GM12878 (cell line): ENCODE results near the gene TBKBP1. TPM values are rescaled to one million over a fixed set of nuclear protein-coding genes. Genes with fewer than 3 reads are reported as not detected.

Experiments
- ATAC-seq: fragments of 200-7000 bp; cut with Tn5 transposase; 3 replicates; pipeline ENCODE4 v1.9.1; 2020; ENCODE audit warnings: mild to moderate bottlenecking, moderate library complexity
- BruUV-seq: library from RNA; stranded (reverse); fragments of 400-500 nt; replicated peaks from 2 replicates; lab custom pipeline; 2021; lab: Mats Ljungman, UMichigan
- CTCF ChIA-PET: fragments of 300-600 bp; sonication (Branson Sonifier 250); formaldehyde crosslinking; extraction: SDS; loops from one replicate; lab custom pipeline; 2021; ENCODE audit warnings: inconsistent platforms; lab: Yijun Ruan, JAX
- POLR2A ChIA-PET: fragments of 350-600 bp; formaldehyde crosslinking; extraction: SDS; loops from one replicate; lab custom pipeline; 2021; ENCODE audit warnings: inconsistent platforms; lab: Charles Lee
- RAD21 ChIA-PET: fragments of 300-600 bp; sonication (Branson Sonifier 250); formaldehyde crosslinking; loops from one replicate; lab custom pipeline; 2023; ENCODE audit warnings: antibody characterized with exemption; ENCODE audit not compliant: unreplicated experiment; lab: Charles Lee
- SMC1A ChIA-PET: fragments of 300-600 bp; sonication (Branson Sonifier 250); formaldehyde crosslinking; loops from one replicate; lab custom pipeline; 2023; ENCODE audit not compliant: unreplicated experiment, uncharacterized antibody; lab: Charles Lee
- DNase-seq: peaks from one replicate; pipeline ENCODE4 v3.0.0-alpha.2; 2011; ENCODE audit warnings: low read depth, low spot score
- FAIRE-seq: peaks from 3 replicates; lab custom pipeline; 2011; peaks lifted over from hg19 to GRCh38; lab: Jason Lieb, UNC
- H2AFZ ChIP-seq: 2 replicates; pipeline ENCODE4 v1.6.0; 2011; ENCODE audit warnings: low read depth, low read length, control low read depth; ENCODE audit not compliant: control insufficient read depth
- H3K27ac ChIP-seq: 2 replicates; pipeline ENCODE4 v1.5.1; 2011; ENCODE audit warnings: control low read depth; ENCODE audit not compliant: control insufficient read depth, insufficient read depth
- H3K27me3 ChIP-seq, 2 experiments: replicated peaks in 1 of 2; 2 replicates each; pipeline versions ENCODE4 v1.6.0 to v1.6.1; 2011; ENCODE audit warnings: low read length in 1 of 2; ENCODE audit not compliant: control insufficient read depth in 2 of 2, insufficient read depth in 2 of 2
- H3K36me3 ChIP-seq, 2 experiments: 2 replicates each; pipeline ENCODE4 v1.5.1; 2011; ENCODE audit warnings: low read length in 1 of 2; ENCODE audit not compliant: control insufficient read depth in 2 of 2, insufficient read depth in 2 of 2
- H3K4me1 ChIP-seq: 2 replicates; pipeline ENCODE4 v1.6.1; 2011; ENCODE audit warnings: mild to moderate bottlenecking, low read length, moderate library complexity, mixed read lengths; ENCODE audit not compliant: control insufficient read depth, insufficient read depth
- H3K4me2 ChIP-seq: 2 replicates; pipeline ENCODE4 v1.6.0; 2011; ENCODE audit warnings: control low read depth; ENCODE audit not compliant: control insufficient read depth, insufficient read depth
- H3K4me3 ChIP-seq: fragments of 200-600 bp; sonication (generic); 2 replicates; pipeline ENCODE4 v1.5.1; 2016
- H3K79me2 ChIP-seq: 2 replicates; pipeline ENCODE4 v1.6.0; 2011; ENCODE audit warnings: low read length; ENCODE audit not compliant: control insufficient read depth, insufficient read depth
- H3K9ac ChIP-seq: 2 replicates; pipeline ENCODE4 v1.8.0; 2011; ENCODE audit warnings: low read length, control low read depth, mixed read lengths; ENCODE audit not compliant: control insufficient read depth, insufficient read depth
- H3K9me3 ChIP-seq: replicated peaks from 3 replicates; pipeline ENCODE4 v1.5.1; 2011; ENCODE audit warnings: mild to moderate bottlenecking, low read length; ENCODE audit not compliant: control insufficient read depth, insufficient read depth
- H4K20me1 ChIP-seq: 2 replicates; pipeline ENCODE4 v1.6.0; 2011; ENCODE audit not compliant: control insufficient read depth, insufficient read depth
- ATF7 ChIP-seq: fragments of 450-650 bp; IDR thresholded peaks from 2 replicates; pipeline ENCODE4 v1.6.1; 2016; ENCODE audit warnings: low read depth, mild to moderate bottlenecking
- POLR2A ChIP-seq: IDR thresholded peaks from 2 replicates; pipeline ENCODE4 v1.6.1; 2011; ENCODE audit warnings: low read depth, mild to moderate bottlenecking, low read length
- TCF12 ChIP-seq: IDR thresholded peaks from 2 replicates; pipeline ENCODE4 v1.6.1; 2011; ENCODE audit warnings: low read depth, mild to moderate bottlenecking, low read length
- ZNF217 ChIP-seq: fragments of 450-650 bp; IDR thresholded peaks from 2 replicates; pipeline ENCODE4 v1.6.1; 2017; ENCODE audit warnings: antibody characterized with exemption, mild to moderate bottlenecking
- WGBS: methylation state at CpG from one replicate; pipeline ENCODE4 v1.1.6; 2016; ENCODE audit warnings: low lambda C conversion rate; ENCODE audit not compliant: insufficient replicate concordance, insufficient coverage; ENCODE audit errors: missing lambda C conversion rate; 5-methylcytosine and 5-hydroxymethylcytosine counted together
- in situ Hi-C: fragments of 300-500 bp; cut with MboI; formaldehyde crosslinking; loops from 9 replicates; pipeline ENCODE4 v1.14.3; 2018; ENCODE audit warnings: mixed read lengths
- intact Hi-C: fragments of 100-400 bp; cut with micrococcal nuclease; formaldehyde crosslinking; loops from one replicate; pipeline ENCODE4 v1.14.2; 2022; ENCODE audit not compliant: unreplicated experiment
- polyA plus RNA-seq, 11 experiments: library from polyadenylated mRNA; depleted of rRNA in 4 of 11; unstranded in 6 of 11; stranded (reverse) in 5 of 11; fragments of >200 nt; fragmentation: Nextera tagmentation in 4 of 11; fragmentation: Illumina TruSeq in 1 of 11; extraction: Ambion mirVana in 4 of 11; extraction: Trizol in 1 of 11; gene quantifications; 1 replicate in 1 of 11; 2 replicates in 10 of 11; pipeline versions ENCODE4 v1.2.1 to v1.2.3, GENCODE V29; 2011 to 2016; ENCODE audit warnings: inconsistent platforms in 2 of 11, missing spikeins in 2 of 11, low read depth in 1 of 11
- total RNA-seq, 4 experiments: library from RNA; depleted of rRNA in 3 of 4; stranded (reverse); fragments of >200 nt in 3 of 4; fragmentation: Illumina TruSeq in 1 of 4; extraction: Trizol in 1 of 4; gene quantifications; 2 replicates each; pipeline versions ENCODE4 v1.2.1 to v1.2.3, GENCODE V29; 2013 to 2021
- TF ChIP-seq, protein P1 (sequence below): IDR thresholded peaks from 2 replicates; pipeline ENCODE4 v1.6.1; 2012; ENCODE audit warnings: low read depth, low read length, improper control_type of control experiment
- TF ChIP-seq, protein P2 (sequence below): fragments of 450-650 bp; IDR thresholded peaks from 2 replicates; pipeline ENCODE4 v1.6.1; 2016; ENCODE audit warnings: mild to moderate bottlenecking, moderate library complexity, borderline replicate concordance

The TBKBP1 gene
- total and polyA plus RNA-seq, 10 of the 15 experiments (the other 5 are each of a cell fraction or from before 2014, with no cell fraction given), result 0.11 to 2.7 (median 0.74) TPM; not detected in 3

GRCh38 chr17:47729476-47729875 lies 35.5 kb downstream of the TBKBP1 start:
- Histone ChIP-seq H3K79me2 (peaks cover 14% of the 10 kb centered on the region), H3K27me3 (0 out of 4 replicates have a peak, but pooled peaks cover 0 to 1% of the 10 kb centered on the region in 2 experiments), H3K4me1 (peaks cover 6% of the 10 kb centered on the region), H3K9ac (no peak overlapping the region), H3K27ac (no peak overlapping the region), H3K9me3 (no peaks in the 10 kb centered on the region)
- RAD21 ChIA-PET, result interaction anchor here (10.4 kb wide), 1 partner anchor 29 kb away, joined by 136 read pairs; no protein-coding TSS in a partner anchor
- in situ Hi-C loops, result no loop called here
- BruUV-seq, result no TSS peak
- TF ChIP-seq ATF7, result no peak
- TF ChIP-seq POLR2A, result no peak
- TF ChIP-seq, protein P1, sequence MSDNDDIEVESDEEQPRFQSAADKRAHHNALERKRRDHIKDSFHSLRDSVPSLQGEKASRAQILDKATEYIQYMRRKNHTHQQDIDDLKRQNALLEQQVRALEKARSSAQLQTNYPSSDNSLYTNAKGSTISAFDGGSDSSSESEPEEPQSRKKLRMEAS, result no peak
- TF ChIP-seq, all 136 proteins: peak for 0
- no peaks in the 10 kb centered on the region for H4K20me1 ChIP-seq
- H3K36me3 ChIP-seq, result no peaks in the 10 kb centered on the region
- CTCF ChIA-PET, result interaction anchor here (0.8 to 17.1 kb wide), 2 partner anchors 15 to 30 kb away, joined by 3 to 242 read pairs; no protein-coding TSS in a partner anchor
- H3K4me2 ChIP-seq, result no peak overlapping the region
- intact Hi-C loops, result no loop called here
- 18% methylated on average over 8 of the region's 8 CpGs for WGBS
- SMC1A ChIA-PET, result interaction anchor here (7.0 kb wide), 1 partner anchor 12 kb away, joined by 56 read pairs; no protein-coding TSS in a partner anchor
- no peak overlapping the region for H3K4me3 ChIP-seq
- DNase-seq (no peak), FAIRE-seq (no peak), ATAC-seq (no peak)
- no peak overlapping the region for H2AFZ ChIP-seq
- POLR2A ChIA-PET, result no interaction called here

DNA sequence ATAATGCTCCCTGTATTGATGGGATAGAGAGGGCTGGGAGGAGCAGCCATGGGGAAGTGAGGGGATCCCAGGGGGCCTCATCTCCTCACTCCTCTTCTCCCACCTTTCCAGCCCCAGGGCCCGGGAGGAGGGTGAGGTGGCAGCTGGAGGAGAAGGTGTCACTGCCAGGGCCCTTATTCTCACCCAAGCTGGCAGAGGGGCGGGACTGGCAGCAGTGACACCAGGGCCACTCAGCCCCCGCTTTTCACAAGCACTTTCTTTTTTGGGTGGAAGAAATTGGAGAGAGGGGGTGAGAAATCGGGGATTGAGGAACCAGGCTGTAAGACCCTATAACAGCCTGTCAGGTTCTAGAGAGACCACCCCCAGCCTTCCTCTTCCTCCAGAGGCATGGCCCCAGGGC lies 36.7 kb downstream of the TBKBP1 start:
- in situ Hi-C loops, result no loop called here
- Histone ChIP-seq H3K27me3 (0 out of 4 replicates have a peak, but pooled peaks cover 0 to 1% of the 10 kb centered on the region in 2 experiments), H3K4me1 (peaks cover 11% of the 10 kb centered on the region), H3K4me2 (no peak overlapping the region), H3K36me3 (no peaks in the 10 kb centered on the region), H4K20me1 (no peaks in the 10 kb centered on the region), H3K9me3 (no peaks in the 10 kb centered on the region), H3K27ac (no peak overlapping the region), H3K4me3 (no peak overlapping the region), H3K9ac (no peak overlapping the region), H3K79me2 (peaks cover 26% of the 10 kb centered on the region), H2AFZ (no peak overlapping the region)
- ChIA-PET SMC1A (interaction anchor here (2.9 to 7.0 kb wide), 5 partner anchors 8 to 67 kb away, joined by 11 to 56 read pairs (median 15); no protein-coding TSS in a partner anchor), POLR2A (interaction anchor here (1.1 to 3.3 kb wide), 2 partner anchors 12 to 81 kb away, joined by 3 to 23 read pairs; partner anchors contain the start of gene KPNB1), CTCF (interaction anchor here (1.0 to 17.1 kb wide), 7 partner anchors 12 to 78 kb away, joined by 3 to 242 read pairs (median 4); no protein-coding TSS in a partner anchor), RAD21 (interaction anchor here (1.0 to 10.4 kb wide), 3 partner anchors 12 to 38 kb away, joined by 5 to 136 read pairs (median 25); no protein-coding TSS in a partner anchor)
- intact Hi-C loops, result loop anchor here (10.0 kb wide), 1 partner anchor 76 kb away; no protein-coding TSS in a partner anchor
- DNase-seq, result no peak
- TF ChIP-seq, protein P2, sequence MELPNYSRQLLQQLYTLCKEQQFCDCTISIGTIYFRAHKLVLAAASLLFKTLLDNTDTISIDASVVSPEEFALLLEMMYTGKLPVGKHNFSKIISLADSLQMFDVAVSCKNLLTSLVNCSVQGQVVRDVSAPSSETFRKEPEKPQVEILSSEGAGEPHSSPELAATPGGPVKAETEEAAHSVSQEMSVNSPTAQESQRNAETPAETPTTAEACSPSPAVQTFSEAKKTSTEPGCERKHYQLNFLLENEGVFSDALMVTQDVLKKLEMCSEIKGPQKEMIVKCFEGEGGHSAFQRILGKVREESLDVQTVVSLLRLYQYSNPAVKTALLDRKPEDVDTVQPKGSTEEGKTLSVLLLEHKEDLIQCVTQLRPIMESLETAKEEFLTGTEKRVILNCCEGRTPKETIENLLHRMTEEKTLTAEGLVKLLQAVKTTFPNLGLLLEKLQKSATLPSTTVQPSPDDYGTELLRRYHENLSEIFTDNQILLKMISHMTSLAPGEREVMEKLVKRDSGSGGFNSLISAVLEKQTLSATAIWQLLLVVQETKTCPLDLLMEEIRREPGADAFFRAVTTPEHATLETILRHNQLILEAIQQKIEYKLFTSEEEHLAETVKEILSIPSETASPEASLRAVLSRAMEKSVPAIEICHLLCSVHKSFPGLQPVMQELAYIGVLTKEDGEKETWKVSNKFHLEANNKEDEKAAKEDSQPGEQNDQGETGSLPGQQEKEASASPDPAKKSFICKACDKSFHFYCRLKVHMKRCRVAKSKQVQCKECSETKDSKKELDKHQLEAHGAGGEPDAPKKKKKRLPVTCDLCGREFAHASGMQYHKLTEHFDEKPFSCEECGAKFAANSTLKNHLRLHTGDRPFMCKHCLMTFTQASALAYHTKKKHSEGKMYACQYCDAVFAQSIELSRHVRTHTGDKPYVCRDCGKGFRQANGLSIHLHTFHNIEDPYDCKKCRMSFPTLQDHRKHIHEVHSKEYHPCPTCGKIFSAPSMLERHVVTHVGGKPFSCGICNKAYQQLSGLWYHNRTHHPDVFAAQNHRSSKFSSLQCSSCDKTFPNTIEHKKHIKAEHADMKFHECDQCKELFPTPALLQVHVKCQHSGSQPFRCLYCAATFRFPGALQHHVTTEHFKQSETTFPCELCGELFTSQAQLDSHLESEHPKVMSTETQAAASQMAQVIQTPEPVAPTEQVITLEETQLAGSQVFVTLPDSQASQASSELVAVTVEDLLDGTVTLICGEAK, result no peak
- TF ChIP-seq TCF12 (no peak), ZNF217 (no peak)
- no peak for FAIRE-seq
- 24% methylated on average over 4 of the region's 4 CpGs for WGBS
- no peak for ATAC-seq
- BruUV-seq, result no TSS peak
